ENCODE measurements around the gene NRK.
"Not testable (repeated sequence)": the region's sequence is repeated elsewhere in the genome, so short reads cannot be mapped to it uniquely, and the experiment has no call there.

The NRK gene, protein sequence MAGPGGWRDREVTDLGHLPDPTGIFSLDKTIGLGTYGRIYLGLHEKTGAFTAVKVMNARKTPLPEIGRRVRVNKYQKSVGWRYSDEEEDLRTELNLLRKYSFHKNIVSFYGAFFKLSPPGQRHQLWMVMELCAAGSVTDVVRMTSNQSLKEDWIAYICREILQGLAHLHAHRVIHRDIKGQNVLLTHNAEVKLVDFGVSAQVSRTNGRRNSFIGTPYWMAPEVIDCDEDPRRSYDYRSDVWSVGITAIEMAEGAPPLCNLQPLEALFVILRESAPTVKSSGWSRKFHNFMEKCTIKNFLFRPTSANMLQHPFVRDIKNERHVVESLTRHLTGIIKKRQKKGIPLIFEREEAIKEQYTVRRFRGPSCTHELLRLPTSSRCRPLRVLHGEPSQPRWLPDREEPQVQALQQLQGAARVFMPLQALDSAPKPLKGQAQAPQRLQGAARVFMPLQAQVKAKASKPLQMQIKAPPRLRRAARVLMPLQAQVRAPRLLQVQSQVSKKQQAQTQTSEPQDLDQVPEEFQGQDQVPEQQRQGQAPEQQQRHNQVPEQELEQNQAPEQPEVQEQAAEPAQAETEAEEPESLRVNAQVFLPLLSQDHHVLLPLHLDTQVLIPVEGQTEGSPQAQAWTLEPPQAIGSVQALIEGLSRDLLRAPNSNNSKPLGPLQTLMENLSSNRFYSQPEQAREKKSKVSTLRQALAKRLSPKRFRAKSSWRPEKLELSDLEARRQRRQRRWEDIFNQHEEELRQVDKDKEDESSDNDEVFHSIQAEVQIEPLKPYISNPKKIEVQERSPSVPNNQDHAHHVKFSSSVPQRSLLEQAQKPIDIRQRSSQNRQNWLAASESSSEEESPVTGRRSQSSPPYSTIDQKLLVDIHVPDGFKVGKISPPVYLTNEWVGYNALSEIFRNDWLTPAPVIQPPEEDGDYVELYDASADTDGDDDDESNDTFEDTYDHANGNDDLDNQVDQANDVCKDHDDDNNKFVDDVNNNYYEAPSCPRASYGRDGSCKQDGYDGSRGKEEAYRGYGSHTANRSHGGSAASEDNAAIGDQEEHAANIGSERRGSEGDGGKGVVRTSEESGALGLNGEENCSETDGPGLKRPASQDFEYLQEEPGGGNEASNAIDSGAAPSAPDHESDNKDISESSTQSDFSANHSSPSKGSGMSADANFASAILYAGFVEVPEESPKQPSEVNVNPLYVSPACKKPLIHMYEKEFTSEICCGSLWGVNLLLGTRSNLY (N-terminal part only)

GRCh38 chrX:105822138-105823091 is at the start of gene NRK:
Gene NRK, plus strand, starts transcription at chrX:105822539. Its CDS starts 307 bp downstream, at chrX:105822846.
- DNase-seq: no peak

GRCh38 chrX:105773801-105774200 is 48.5 kb upstream of the NRK start:
- no peak for DNase-seq

DNA sequence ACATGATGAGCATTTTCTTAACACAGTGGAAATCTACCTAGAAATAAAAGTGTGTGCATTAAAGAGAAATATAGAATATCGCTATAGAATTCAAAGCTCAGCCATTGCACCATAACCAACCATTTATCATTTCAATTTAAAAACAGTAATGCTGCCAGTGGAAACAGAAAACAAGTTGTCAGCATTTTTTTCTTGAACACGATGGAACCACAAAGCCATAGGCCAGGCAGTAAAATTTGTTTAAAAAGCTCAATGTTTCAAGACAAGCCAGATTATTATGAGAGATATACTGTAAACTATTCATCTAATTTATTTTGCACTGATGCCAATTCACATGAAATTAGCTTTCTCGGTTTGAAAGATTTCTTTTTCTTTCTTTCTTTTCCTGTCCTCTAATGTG is 46.7 kb upstream of the NRK start:
- DNase-seq: no peak

GRCh38 chrX:105781804-105782203 is 40.5 kb upstream of the NRK start:
- no peak for DNase-seq

DNA sequence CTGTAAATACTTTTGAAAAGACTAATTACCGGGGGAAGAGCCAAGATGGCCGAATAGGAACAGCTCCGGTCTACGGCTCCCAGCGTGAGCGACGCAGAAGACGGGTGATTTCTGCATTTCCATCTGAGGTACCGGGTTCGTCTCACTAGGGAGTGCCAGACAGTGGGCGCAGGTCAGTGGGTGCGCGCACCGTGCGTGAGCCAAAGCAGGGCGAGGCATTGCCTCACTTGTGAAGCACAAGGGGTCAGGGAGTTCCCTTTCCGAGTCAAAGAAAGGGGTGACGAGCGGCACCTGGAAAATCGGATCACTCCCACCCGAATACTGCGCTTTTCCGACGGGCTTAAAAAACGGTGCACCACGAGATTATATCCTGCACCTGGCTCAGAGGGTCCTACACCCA is 25.5 kb upstream of the NRK start:
- not testable (repeated sequence) for DNase-seq

DNA sequence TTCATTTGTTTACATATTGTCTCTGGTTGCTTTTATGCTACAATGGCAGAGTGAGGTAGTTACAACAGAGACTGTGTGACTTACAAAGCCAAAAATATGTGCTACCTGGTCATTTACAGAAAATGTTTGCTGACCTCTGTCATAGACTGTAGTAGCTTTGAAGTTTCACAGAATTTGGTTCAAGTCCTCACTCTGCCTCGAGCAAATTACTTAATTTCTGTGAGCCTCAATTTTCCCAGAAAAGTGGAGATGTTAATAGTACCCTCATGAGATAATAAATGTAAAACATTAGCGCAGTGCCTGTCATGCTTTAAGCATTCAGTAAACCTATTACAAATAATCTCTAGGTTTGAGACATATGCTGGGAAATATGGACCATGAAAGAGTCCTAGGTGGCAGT is 18.4 kb upstream of the NRK start:
- DNase-seq: no peak

- DNase-seq: not testable (repeated sequence)
These were observed 16.7 kb upstream of the NRK start for GRCh38 chrX:105805655-105806054.

- DNase-seq: no peak
These were observed 5.8 kb upstream of the NRK start for GRCh38 chrX:105816517-105816916.

GRCh38 chrX:105820247-105820646 is 2.1 kb upstream of the NRK start:
- DNase-seq: no peak

DNA sequence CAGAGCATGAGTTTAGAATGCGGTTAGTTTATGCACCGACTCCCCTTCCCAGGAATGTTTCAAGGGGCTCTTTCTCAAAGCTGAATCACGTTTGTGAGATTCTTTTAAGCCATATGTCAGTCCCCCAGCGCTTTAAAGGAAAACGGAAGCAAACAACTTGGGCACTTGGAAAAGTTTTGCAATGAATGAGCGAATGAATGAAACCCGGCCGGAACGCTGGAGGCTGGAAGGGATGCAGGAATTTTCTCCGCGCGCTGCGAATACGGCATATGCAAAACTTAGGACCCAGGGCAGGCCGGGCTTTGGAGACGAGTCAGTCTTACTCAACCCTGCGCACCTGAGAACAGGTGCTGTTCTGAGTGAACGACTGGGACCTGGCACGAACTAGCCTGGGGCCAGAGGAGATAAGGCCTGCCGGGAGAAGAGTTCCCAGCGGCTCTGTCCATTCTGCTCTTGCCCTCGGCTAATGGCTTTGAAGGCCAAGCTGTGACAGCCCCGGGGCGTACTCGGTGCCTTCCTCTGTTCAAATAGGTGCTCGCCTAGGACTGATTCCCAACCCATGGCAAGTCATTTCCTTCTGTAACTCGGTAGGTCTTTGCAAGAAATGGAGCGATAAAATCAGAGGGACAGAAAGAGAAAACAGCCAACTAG is 743 bp upstream of the NRK start:
- no peak for DNase-seq

DNA sequence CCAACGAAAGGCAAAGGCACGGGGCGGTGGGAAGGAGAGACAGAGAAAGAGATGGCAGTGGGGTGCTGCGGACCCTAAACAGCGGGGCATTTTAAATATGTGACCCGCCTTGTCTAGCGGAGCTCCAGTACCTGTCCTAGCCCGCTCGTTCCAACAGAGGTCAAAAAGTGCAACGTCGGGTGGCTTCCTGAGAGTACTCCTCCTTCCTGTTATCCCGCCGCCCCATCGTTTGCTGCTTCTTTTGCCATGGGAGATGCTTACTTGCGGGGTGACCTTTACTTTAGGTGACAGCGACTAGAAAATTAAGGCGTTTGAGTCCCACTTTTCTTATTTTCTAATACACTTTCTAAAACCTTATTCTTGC is 735 bp downstream of the NRK start:
- no peak for DNase-seq

DNA sequence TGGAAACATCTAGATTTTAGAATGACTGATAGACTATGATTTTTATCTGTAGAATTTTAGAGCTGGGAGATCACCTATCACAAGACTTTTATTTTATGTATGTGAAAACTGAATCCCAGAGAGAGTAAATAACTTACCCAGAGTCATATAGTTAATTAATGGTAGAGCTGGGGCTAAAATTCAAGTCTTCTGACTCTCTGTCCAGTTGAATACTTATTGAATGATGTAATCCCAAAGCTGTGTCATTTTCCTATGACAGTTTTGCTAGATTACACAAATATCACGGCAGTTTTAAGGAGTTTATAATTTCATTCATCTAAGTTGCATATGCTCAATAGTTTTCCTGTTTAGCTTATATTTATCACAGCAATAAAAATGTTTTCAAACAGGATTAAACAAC is 6.7 kb downstream of the NRK start:
- no peak for DNase-seq

- no peak for DNase-seq
These were observed 14.9 kb downstream of the NRK start for GRCh38 chrX:105837232-105837631.

GRCh38 chrX:105845631-105846030 is 23.3 kb downstream of the NRK start:
- no peak for DNase-seq

GRCh38 chrX:105850100-105850499 is 27.8 kb downstream of the NRK start:
- not testable (repeated sequence) for DNase-seq

DNA sequence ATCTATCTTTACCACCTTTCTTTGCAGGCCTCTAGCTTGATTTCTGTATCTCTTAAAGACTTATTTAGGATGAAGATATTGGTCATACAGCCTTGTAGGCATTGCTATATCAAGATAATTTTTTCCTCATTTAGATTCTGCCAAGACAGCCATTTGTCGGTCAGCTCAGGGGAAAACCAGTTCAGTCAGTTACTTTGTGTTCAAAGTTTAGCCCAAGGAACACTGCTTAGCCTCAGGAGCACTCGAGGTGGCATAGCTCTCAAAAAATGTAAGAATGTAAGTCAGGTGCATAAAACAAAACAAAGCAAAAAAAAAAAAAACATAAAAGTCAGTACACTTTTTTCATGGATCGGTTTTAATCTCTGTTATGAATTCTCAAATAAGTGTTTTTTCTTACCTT is 43.4 kb downstream of the NRK start:
- DNase-seq: no peak

- DNase-seq: no peak
These were observed 47.4 kb downstream of the NRK start for GRCh38 chrX:105869701-105870100.

GRCh38 chrX:105870445-105870844 is 48.1 kb downstream of the NRK start:
- DNase-seq: no peak

DNA sequence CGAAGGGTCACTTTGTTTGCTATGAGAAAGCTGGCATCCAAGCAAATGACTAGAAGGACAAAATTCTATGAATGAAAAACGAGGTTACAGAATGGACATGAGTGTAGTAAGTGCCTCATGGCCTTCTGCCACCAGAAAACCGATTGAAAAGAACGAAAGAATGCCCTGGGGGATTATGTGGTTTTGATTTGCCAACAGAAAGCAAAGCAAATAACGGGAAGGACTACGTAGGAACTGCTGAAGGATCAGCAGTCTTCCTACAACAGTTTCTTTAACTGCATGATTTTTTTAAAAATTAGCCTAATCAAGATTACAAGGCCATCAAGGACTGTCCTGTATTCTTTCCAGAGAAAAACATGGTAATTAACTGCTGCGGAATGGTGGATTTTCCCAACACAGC is 50.6 kb downstream of the NRK start:
- DNase-seq: no peak

GRCh38 chrX:105874790-105875189 is 52.5 kb downstream of the NRK start:
- DNase-seq: no peak

- DNase-seq: no peak
These were observed 54.3 kb downstream of the NRK start for GRCh38 chrX:105876658-105877057.

GRCh38 chrX:105880491-105880890 is 58.2 kb downstream of the NRK start:
- no peak for DNase-seq

Measured in stimulated activated CD8-positive, alpha-beta memory T cell treated with anti-CD3 and anti-CD28 coated beads, Interleukin-4, amount 100 ng/mL, for 48 hours (primary cell).